Esophagus (tissue), 2 donors: ENCODE data around the gene DMXL2. TPM values are rescaled to one million over a fixed set of nuclear protein-coding genes. Genes with fewer than 3 reads are reported as not detected.

Source experiments
- H3K27ac ChIP-seq, 2 donors: one replicate each; pipeline ENCODE4 v1.5.1; 2013; ENCODE audit warnings: low read depth in 2 of 2, mild to moderate bottlenecking in 2 of 2, inconsistent platforms in 1 of 2, low read length in 1 of 2, moderate library complexity in 1 of 2
- H3K27me3 ChIP-seq, 2 donors: one replicate each; pipeline ENCODE4 v1.6.1; 2013; ENCODE audit warnings: low read length in 2 of 2, control low read depth in 1 of 2, mild to moderate bottlenecking in 1 of 2; ENCODE audit not compliant: insufficient read depth in 2 of 2, control insufficient read depth in 1 of 2
- H3K36me3 ChIP-seq, 2 donors: one replicate each; pipeline ENCODE4 v1.6.1; 2013; ENCODE audit warnings: low read length in 1 of 2; ENCODE audit not compliant: control insufficient read depth in 2 of 2, insufficient read depth in 2 of 2
- H3K4me1 ChIP-seq, 2 donors: one replicate each; pipeline ENCODE4 v1.6.1; 2013; ENCODE audit warnings: low read length in 1 of 2; ENCODE audit not compliant: control insufficient read depth in 2 of 2, insufficient read depth in 2 of 2
- H3K4me3 ChIP-seq, 2 donors: one replicate each; pipeline ENCODE4 v1.5.1; 2013; ENCODE audit warnings: low read length in 2 of 2, mild to moderate bottlenecking in 2 of 2, low read depth in 1 of 2, moderate library complexity in 1 of 2
- H3K9me3 ChIP-seq, 2 donors: one replicate each; pipeline ENCODE4 v1.6.1; 2013; ENCODE audit warnings: mild to moderate bottlenecking in 2 of 2, low read depth in 1 of 2, low read length in 1 of 2, moderate library complexity in 1 of 2; ENCODE audit not compliant: control insufficient read depth in 2 of 2, insufficient read depth in 1 of 2
- WGBS, 2 donors: extraction: QIAGEN DNeasy Blood & Tissue Kit; methylation state at CpG; one replicate each; pipeline ENCODE4 v1.1.7; 2013; 5-methylcytosine and 5-hydroxymethylcytosine counted together
- polyA plus RNA-seq, 2 donors: library from polyadenylated mRNA; stranded (reverse); fragments of 200-250 nt; gene quantifications; one replicate each; pipeline ENCODE4 v1.2.3, GENCODE V29; 2013
- donor health status: healthy with polysubstance abuse.
- donor health status: Bipolar disorder and iron deficiency.

Gene DMXL2
- polyA plus RNA-seq, 2 donors = 4.8 to 6.5 TPM

DNA sequence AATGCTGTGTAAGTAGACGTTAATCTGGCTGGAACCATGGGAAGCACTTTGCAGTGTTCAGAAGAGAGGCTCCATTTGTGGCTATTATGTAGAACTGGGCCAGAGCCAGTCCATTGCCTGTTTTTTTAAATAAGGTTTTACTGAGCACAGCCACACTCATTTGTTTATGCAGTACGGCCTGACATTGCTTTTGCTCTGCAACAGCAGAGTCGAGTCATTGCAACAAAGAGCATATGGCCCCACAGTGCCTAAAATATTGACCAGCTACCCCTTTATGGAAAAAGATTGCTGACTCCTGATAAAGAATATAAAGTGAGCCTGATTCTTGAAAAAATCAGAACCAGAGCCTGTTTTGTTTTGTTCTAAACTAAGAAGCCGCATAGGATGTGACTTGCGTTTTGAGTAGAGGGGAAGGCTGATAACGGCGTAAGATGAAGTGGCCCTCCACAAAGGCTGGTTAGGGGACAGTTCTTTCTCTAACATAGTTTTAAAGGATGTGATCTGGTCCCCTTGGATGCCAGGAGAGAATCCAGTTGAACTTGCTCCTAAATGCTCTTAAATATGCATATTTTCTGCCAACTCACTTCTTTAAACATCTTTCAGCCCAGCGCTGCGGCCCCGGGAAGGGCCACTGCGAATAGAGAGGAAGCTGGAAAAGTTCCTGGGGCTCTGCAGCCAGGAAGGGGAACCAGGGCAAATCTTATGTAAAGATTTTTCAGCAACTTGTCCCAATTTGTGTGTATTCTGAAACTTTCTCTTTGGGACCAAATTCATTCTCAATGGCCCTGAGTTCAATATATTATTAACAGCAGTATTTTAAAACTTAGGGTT lies 216.7 kb downstream of the DMXL2 start:
- H3K4me1 ChIP-seq = no peaks in the 10 kb centered on the region
- no peaks in the 10 kb centered on the region for H3K27me3 ChIP-seq
- H3K36me3 ChIP-seq = no peaks in the 10 kb centered on the region
- 54 to 57% methylated on average over 11 of the region's 11 CpGs for WGBS, 2 donors
- no peak overlapping the region for H3K27ac ChIP-seq
- no peaks in the 10 kb centered on the region for H3K9me3 ChIP-seq
- H3K4me3 ChIP-seq = no peak overlapping the region

DNA sequence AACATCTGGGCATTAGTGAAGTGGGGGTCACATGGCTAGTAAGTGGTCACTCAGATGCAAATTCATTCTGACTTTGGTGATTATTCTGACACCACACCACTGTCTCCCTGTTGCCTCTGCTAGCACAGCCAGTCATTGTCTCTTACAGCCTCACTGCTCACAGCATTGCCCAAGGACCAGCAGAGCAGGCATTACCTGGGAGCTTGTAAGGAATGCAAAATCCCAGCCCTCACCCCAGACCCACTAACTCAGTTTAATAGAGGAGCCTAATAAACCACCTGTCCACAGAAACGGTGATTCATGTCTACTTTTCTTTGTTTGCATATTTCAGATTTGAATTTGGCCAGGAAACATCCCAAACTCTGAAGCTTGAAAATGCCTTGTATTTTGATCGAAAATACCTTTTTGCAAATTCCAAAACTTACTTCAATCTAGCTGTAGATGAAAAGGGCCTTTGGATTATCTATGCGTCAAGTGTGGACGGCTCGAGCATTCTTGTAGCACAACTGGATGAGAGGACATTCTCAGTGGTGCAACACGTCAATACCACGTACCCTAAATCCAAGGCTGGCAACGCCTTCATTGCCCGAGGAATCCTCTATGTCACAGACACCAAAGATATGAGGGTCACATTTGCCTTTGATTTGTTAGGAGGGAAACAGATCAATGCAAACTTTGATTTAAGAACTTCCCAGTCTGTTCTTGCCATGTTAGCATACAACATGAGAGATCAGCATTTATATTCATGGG lies 218.4 kb downstream of the DMXL2 start:
- Histone ChIP-seq H3K36me3 (no peaks in the 10 kb centered on the region), H3K27me3 (no peaks in the 10 kb centered on the region), H3K4me3 (no peak overlapping the region), H3K27ac (no peak overlapping the region), H3K4me1 (no peaks in the 10 kb centered on the region), H3K9me3 (no peaks in the 10 kb centered on the region)
- WGBS, 2 donors = 83 to 85% methylated on average over 9 of the region's 9 CpGs

- H3K27me3 ChIP-seq = no peaks in the 10 kb centered on the region
- H3K9me3 ChIP-seq = no peaks in the 10 kb centered on the region
- H3K27ac ChIP-seq = no peak overlapping the region
- no peaks in the 10 kb centered on the region for H3K36me3 ChIP-seq
- 66 to 68% methylated on average over 8 of the region's 8 CpGs for WGBS, 2 donors
- H3K4me1 ChIP-seq = no peaks in the 10 kb centered on the region
- H3K4me3 ChIP-seq = no peak overlapping the region
Measured at GRCh38 chr15:51403072-51403878, 219.3 kb downstream of the DMXL2 start.

GRCh38 chr15:51401872-51402517 lies 220.6 kb downstream of the DMXL2 start:
- no peaks in the 10 kb centered on the region for H3K36me3 ChIP-seq
- no peaks in the 10 kb centered on the region for H3K9me3 ChIP-seq
- no peak overlapping the region for H3K4me3 ChIP-seq
- WGBS, 2 donors = 37 to 46% methylated on average over 12 of the region's 12 CpGs
- no peaks in the 10 kb centered on the region for H3K4me1 ChIP-seq
- no peak overlapping the region for H3K27ac ChIP-seq
- no peaks in the 10 kb centered on the region for H3K27me3 ChIP-seq

- H3K9me3 ChIP-seq = no peaks in the 10 kb centered on the region
- 84 to 89% methylated on average over 7 of the region's 7 CpGs for WGBS, 2 donors
- no peaks in the 10 kb centered on the region for H3K27me3 ChIP-seq
- H3K4me1 ChIP-seq = no peaks in the 10 kb centered on the region
- no peak overlapping the region for H3K27ac ChIP-seq
- no peak overlapping the region for H3K4me3 ChIP-seq
- no peaks in the 10 kb centered on the region for H3K36me3 ChIP-seq
Measured at GRCh38 chr15:51401051-51401780, 221.4 kb downstream of the DMXL2 start.

DNA sequence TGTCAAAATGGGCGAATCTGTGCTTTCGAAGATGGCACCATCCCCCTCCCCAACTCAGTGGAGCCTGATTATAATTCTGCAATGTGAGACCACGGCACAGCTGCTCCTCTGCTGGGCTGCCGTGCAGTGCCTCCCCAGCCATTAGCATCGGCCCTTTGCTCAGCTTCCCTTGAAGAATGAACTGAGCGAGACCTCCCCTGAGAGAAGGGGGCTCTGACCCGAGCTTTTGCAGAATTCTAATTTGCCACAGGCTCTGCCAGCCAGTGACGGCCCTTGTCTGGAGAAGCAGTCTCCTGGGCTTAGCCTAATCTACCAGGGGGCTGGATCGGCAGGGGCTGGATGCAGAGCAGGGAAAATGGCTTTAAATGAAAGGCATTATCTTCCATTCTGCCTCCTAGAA lies 223.9 kb downstream of the DMXL2 start:
- H3K4me1 ChIP-seq = no peaks in the 10 kb centered on the region
- WGBS, 2 donors = 68 to 70% methylated on average over 9 of the region's 9 CpGs
- no peak overlapping the region for H3K27ac ChIP-seq
- H3K4me3 ChIP-seq = no peak overlapping the region
- no peaks in the 10 kb centered on the region for H3K36me3 ChIP-seq
- no peaks in the 10 kb centered on the region for H3K9me3 ChIP-seq
- H3K27me3 ChIP-seq = no peaks in the 10 kb centered on the region

Other genes starting within 250 kb of the DMXL2 start
- under 1 TPM in 1 of 2 donors, not detected in 1; 0.12 TPM for gene SCG3, start 58.7 kb upstream of the DMXL2 start, polyA plus RNA-seq
- gene LYSMD2, start 114.9 kb upstream of the DMXL2 start, polyA plus RNA-seq = 1 to 10 TPM; 5.2 to 5.9 TPM
- 1 to 10 TPM; 1.2 TPM for gene TMOD2, start 128.8 kb upstream of the DMXL2 start, polyA plus RNA-seq
- 10 to 100 TPM; 25.7 to 42.8 TPM for gene TMOD3, start 206.9 kb upstream of the DMXL2 start, polyA plus RNA-seq